Activated T-cell treated with anti-CD3 and anti-CD28 coated beads for 48 hours (primary cell): Measurements from ENCODE around the gene PCTP.

Experiments
- DNase-seq: peaks from one replicate; pipeline ENCODE4 v3.0.0-alpha.2; 2020; ENCODE audit warnings: low read depth

Gene PCTP

GRCh38 chr17:55727920-55728319 is 22.9 kb upstream of the PCTP start:
- no peak for DNase-seq

- DNase-seq = no peak
Observed at GRCh38 chr17:55728361-55728760, 22.5 kb upstream of the PCTP start.

- DNase-seq = no peak
Observed at GRCh38 chr17:55728833-55729232, 22.0 kb upstream of the PCTP start.

GRCh38 chr17:55729484-55729883 is 21.4 kb upstream of the PCTP start:
- DNase-seq = no peak

- no peak for DNase-seq
Observed at GRCh38 chr17:55730380-55730779, 20.5 kb upstream of the PCTP start.

GRCh38 chr17:55730808-55731207 is 20.0 kb upstream of the PCTP start:
- DNase-seq = no peak

GRCh38 chr17:55731586-55732250 is 19.1 kb upstream of the PCTP start:
- DNase-seq = no peak

- DNase-seq = no peak
Observed at GRCh38 chr17:55734128-55734781, 16.6 kb upstream of the PCTP start.

GRCh38 chr17:55735731-55736405 is 15.0 kb upstream of the PCTP start:
- peak; percentile 5 for DNase-seq

- DNase-seq = no peak
Observed at GRCh38 chr17:55737976-55738501, 12.8 kb upstream of the PCTP start.

GRCh38 chr17:55740511-55741355 is 10.1 kb upstream of the PCTP start:
- DNase-seq = no peak

GRCh38 chr17:55741356-55741700 is 9.5 kb upstream of the PCTP start:
- no peak for DNase-seq

GRCh38 chr17:55742272-55743102 is 8.4 kb upstream of the PCTP start:
- no peak for DNase-seq

- no peak for DNase-seq
Observed at GRCh38 chr17:55743103-55743679, 7.7 kb upstream of the PCTP start.

- no peak for DNase-seq
Observed at GRCh38 chr17:55745258-55745657, 5.6 kb upstream of the PCTP start.

- DNase-seq = no peak
Observed at GRCh38 chr17:55746466-55746865, 4.4 kb upstream of the PCTP start.

- DNase-seq = no peak
Observed at GRCh38 chr17:55747209-55747608, 3.6 kb upstream of the PCTP start.

- DNase-seq = no peak
Observed at GRCh38 chr17:55748841-55749240, 2.0 kb upstream of the PCTP start.

GRCh38 chr17:55749985-55750384 is 866 bp upstream of the PCTP start:
- DNase-seq = no peak

GRCh38 chr17:55751720-55752250 is 934 bp downstream of the PCTP start:
- no peak for DNase-seq

GRCh38 chr17:55756689-55757088 is 5.8 kb downstream of the PCTP start:
- DNase-seq = no peak
